ENCODE data around the gene CACNA1B. TPM values are rescaled to one million over a fixed set of nuclear protein-coding genes. Genes with fewer than 3 reads are reported as not detected.

CACNA1B gene
- total and polyA plus RNA-seq, 9 donors = 0.01 to 3.8 (median 0.16) TPM; not detected in 1

DNA sequence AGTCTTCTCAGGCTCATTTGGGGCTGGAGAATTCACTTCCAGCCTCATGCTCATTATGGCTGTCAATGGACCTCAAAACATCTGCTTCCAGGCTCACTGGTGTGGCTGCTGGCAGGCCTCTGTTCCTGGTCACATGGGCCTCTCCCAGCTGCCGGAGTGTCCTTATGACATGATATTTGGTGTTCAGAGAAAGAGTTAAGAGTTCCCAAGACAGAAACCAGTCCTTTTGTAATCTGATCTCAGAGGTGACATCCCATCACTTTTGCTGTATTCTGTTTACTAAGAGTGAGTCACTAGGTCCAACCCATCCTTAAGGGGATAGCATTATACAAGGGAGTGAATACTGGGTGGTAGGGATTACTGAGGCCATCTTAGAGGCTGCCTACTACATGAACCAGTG lies 104.6 kb downstream of the CACNA1B start:
- no peak for DNase-seq
- WGBS, 3 donors = 61 to 71% (median 69%) methylated on average over 1 of the region's 1 CpG
- intact Hi-C loops (cut with DNase I) = no loop called here

DNA sequence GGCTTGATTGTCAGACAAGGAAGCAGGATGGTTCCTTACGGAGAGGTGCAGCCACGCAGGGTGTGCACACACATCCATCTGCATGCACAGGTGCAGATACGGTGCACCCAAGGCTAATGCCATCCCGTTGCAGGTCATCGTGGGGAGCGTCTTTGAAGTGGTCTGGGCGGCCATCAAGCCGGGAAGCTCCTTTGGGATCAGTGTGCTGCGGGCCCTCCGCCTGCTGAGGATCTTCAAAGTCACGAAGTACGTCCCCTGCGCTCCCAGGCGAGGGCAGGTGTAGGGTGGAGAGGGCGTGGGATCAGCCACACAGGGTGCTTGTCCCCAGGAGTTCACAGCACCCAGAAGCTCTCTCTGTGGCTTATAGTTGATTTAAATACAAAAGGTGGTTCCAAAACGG lies 106.4 kb downstream of the CACNA1B start:
- WGBS, 3 donors = 86 to 88% (median 86%) methylated on average over 16 of the region's 16 CpGs
- Histone ChIP-seq H3K4me3 (no peak overlapping the region), H3K9me3 (no peaks in the 10 kb centered on the region), H3K27ac (no peak overlapping the region), H3K27me3 (no peaks in the 10 kb centered on the region), H3K36me3 (no peaks in the 10 kb centered on the region), H3K4me1 (ENCODE audit: insufficient read depth) (no peaks in the 10 kb centered on the region)
- no peak for DNase-seq
- TF ChIP-seq POLR2A (IDR thresholded peaks at IDR 0.05) (no peak), EP300 (IDR thresholded peaks at IDR 0.05) (no peak)
- TF ChIP-seq, protein P1, sequence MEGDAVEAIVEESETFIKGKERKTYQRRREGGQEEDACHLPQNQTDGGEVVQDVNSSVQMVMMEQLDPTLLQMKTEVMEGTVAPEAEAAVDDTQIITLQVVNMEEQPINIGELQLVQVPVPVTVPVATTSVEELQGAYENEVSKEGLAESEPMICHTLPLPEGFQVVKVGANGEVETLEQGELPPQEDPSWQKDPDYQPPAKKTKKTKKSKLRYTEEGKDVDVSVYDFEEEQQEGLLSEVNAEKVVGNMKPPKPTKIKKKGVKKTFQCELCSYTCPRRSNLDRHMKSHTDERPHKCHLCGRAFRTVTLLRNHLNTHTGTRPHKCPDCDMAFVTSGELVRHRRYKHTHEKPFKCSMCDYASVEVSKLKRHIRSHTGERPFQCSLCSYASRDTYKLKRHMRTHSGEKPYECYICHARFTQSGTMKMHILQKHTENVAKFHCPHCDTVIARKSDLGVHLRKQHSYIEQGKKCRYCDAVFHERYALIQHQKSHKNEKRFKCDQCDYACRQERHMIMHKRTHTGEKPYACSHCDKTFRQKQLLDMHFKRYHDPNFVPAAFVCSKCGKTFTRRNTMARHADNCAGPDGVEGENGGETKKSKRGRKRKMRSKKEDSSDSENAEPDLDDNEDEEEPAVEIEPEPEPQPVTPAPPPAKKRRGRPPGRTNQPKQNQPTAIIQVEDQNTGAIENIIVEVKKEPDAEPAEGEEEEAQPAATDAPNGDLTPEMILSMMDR (IDR thresholded peaks at IDR 0.05) = no peak
- intact Hi-C loops (cut with DNase I) = no loop called here

More for the DNA sequence above, 104.6 kb downstream of the CACNA1B start:
- Histone ChIP-seq H3K36me3 (no peaks in the 10 kb centered on the region), H3K27me3 (no peaks in the 10 kb centered on the region), H3K27ac (no peak overlapping the region), H3K4me3 (no peak overlapping the region), H3K4me1 (ENCODE audit: insufficient read depth) (no peaks in the 10 kb centered on the region), H3K9me3 (no peaks in the 10 kb centered on the region)
- no peak for TF ChIP-seq EP300 (IDR thresholded peaks at IDR 0.05)
- TF ChIP-seq, protein P1 (IDR thresholded peaks at IDR 0.05) = no peak
- no peak for TF ChIP-seq POLR2A (IDR thresholded peaks at IDR 0.05)

GRCh38 chr9:137984520-137985257 lies 107.1 kb downstream of the CACNA1B start:
- Histone ChIP-seq H3K9me3 (no peaks in the 10 kb centered on the region), H3K4me3 (no peak overlapping the region), H3K36me3 (no peaks in the 10 kb centered on the region), H3K4me1 (ENCODE audit: insufficient read depth) (no peaks in the 10 kb centered on the region), H3K27ac (no peak overlapping the region), H3K27me3 (no peaks in the 10 kb centered on the region)
- intact Hi-C loops (cut with DNase I) = no loop called here
- TF ChIP-seq POLR2A (IDR thresholded peaks at IDR 0.05) (no peak), EP300 (IDR thresholded peaks at IDR 0.05) (no peak)
- TF ChIP-seq, protein P1 (IDR thresholded peaks at IDR 0.05) = no peak
- no peak for DNase-seq
- WGBS, 3 donors = 60 to 74% (median 65%) methylated on average over 7 of the region's 7 CpGs

DNA sequence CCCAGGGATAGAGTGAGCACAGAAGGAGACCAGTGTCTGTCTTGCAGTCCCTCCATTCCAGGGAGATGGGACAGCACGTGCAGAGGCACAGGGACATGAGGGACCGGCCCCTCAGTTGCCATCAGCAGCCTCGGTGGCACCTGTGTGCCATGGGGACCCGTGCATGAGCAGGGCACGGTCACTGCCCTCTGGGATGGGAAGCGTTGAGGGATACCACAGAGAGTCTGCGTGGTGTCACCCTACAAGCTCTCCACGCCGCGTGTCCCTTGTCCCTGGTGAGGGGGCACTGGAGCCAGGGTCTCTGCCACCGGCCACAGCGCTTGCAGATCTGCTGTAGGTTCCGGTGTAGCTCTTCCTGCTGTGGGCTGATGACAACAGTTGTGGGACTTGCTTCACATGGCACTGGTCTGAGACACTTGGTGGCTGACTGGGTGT lies 108.1 kb downstream of the CACNA1B start:
- Histone ChIP-seq H3K4me1 (ENCODE audit: insufficient read depth) (no peaks in the 10 kb centered on the region), H3K9me3 (no peaks in the 10 kb centered on the region), H3K4me3 (no peak overlapping the region), H3K27me3 (no peaks in the 10 kb centered on the region), H3K27ac (no peak overlapping the region), H3K36me3 (no peaks in the 10 kb centered on the region)
- intact Hi-C loops (cut with DNase I) = no loop called here
- 89 to 93% (median 90%) methylated on average over 13 of the region's 13 CpGs for WGBS, 3 donors
- TF ChIP-seq EP300 (IDR thresholded peaks at IDR 0.05) (no peak), POLR2A (IDR thresholded peaks at IDR 0.05) (no peak)
- TF ChIP-seq, protein P1 (IDR thresholded peaks at IDR 0.05) = no peak
- no peak for DNase-seq
